H1 (cell line): ENCODE results near the gene LRP1-AS. TPM values are rescaled to one million over a fixed set of nuclear protein-coding genes. Genes with fewer than 3 reads are reported as not detected.

Experiments
- CTCF ChIA-PET: fragments of 300-600 bp; sonication (Branson Sonifier 250); formaldehyde crosslinking; loops from one replicate; lab custom pipeline; 2021; ENCODE audit not compliant: partially characterized antibody; lab: Charles Lee
- POLR2A ChIA-PET: fragments of 300-600 bp; sonication (Branson Sonifier 250); formaldehyde crosslinking; loops from one replicate; lab custom pipeline; 2021; ENCODE audit warnings: inconsistent platforms; ENCODE audit not compliant: partially characterized antibody; lab: Charles Lee
- DNase-seq, 2 experiments: peaks; one replicate each; pipeline versions ENCODE4 v3.0.0 to v3.0.0-alpha.2; 2010 to 2022; ENCODE audit warnings: low spot score in 2 of 2, low read depth in 1 of 2, mixed read lengths in 1 of 2
- FAIRE-seq: peaks from 2 replicates; lab custom pipeline; 2011; peaks lifted over from hg19 to GRCh38; lab: Jason Lieb, UNC
- H2AFZ ChIP-seq: 2 replicates; pipeline ENCODE4 v1.8.1; 2012; ENCODE audit warnings: low read length, inconsistent platforms
- H2AK5ac ChIP-seq: 2 replicates; pipeline ENCODE4 v1.6.1; 2013; ENCODE audit warnings: low read depth, low read length
- H2BK120ac ChIP-seq: replicated peaks from 2 replicates; pipeline ENCODE3; 2013; ENCODE audit warnings: low read depth, low read length, inconsistent platforms
- H2BK12ac ChIP-seq: 2 replicates; pipeline ENCODE4 v1.6.1; 2013; ENCODE audit warnings: low read depth, low read length
- H2BK15ac ChIP-seq: 2 replicates; pipeline ENCODE4 v1.6.1; 2013; ENCODE audit warnings: low read length
- H2BK20ac ChIP-seq: 2 replicates; pipeline ENCODE4 v1.6.1; 2013; ENCODE audit warnings: low read length
- H2BK5ac ChIP-seq: 2 replicates; pipeline ENCODE4 v1.6.1; 2013; ENCODE audit warnings: low read depth, low read length
- H3K14ac ChIP-seq: 2 replicates; pipeline ENCODE4 v1.6.1; 2013; ENCODE audit warnings: inconsistent platforms; ENCODE audit not compliant: insufficient read length
- H3K18ac ChIP-seq: 2 replicates; pipeline ENCODE4 v1.6.1; 2013; ENCODE audit warnings: low read length; ENCODE audit errors: extremely low read depth
- H3K23ac ChIP-seq: 2 replicates; pipeline ENCODE4 v1.6.1; 2013; ENCODE audit warnings: inconsistent platforms; ENCODE audit not compliant: insufficient read length
- H3K23me2 ChIP-seq: 2 replicates; pipeline ENCODE4 v1.6.1; 2013; ENCODE audit warnings: low read depth, low read length
- H3K27ac ChIP-seq: 2 replicates; pipeline ENCODE4 v1.6.1; 2011; ENCODE audit warnings: low read depth, low read length, inconsistent platforms
- H3K27me3 ChIP-seq, 4 experiments: replicated peaks in 1 of 4; 1 replicate in 1 of 4; 2 replicates in 3 of 4; pipeline versions ENCODE4 v1.6.1 to v1.8.1; 2011 to 2013; ENCODE audit warnings: low read length in 3 of 4, mild to moderate bottlenecking in 3 of 4, inconsistent platforms in 2 of 4, mixed read lengths in 2 of 4, moderate library complexity in 1 of 4; ENCODE audit not compliant: control insufficient read depth in 3 of 4, insufficient read depth in 3 of 4; ENCODE audit errors: extremely low read depth in 1 of 4
- H3K36me3 ChIP-seq, 4 experiments: 2 replicates each; pipeline versions ENCODE4 v1.6.1 to v1.8.1; 2011 to 2013; ENCODE audit warnings: mild to moderate bottlenecking in 4 of 4, low read length in 3 of 4, moderate library complexity in 2 of 4, control low read depth in 1 of 4, inconsistent platforms in 1 of 4; ENCODE audit not compliant: insufficient read depth in 4 of 4, control insufficient read depth in 2 of 4
- H3K4ac ChIP-seq: replicated peaks from 2 replicates; pipeline ENCODE3; 2013; ENCODE audit warnings: low read length, low read depth, mixed read lengths, inconsistent platforms; ENCODE audit not compliant: insufficient read length
- H3K4me1 ChIP-seq, 4 experiments: replicated peaks in 1 of 4; 1 replicate in 1 of 4; 2 replicates in 3 of 4; pipeline versions ENCODE4 v1.6.1 to v1.8.1; 2011 to 2013; ENCODE audit warnings: low read length in 3 of 4, inconsistent platforms in 2 of 4, mixed read lengths in 1 of 4; ENCODE audit not compliant: insufficient read depth in 4 of 4, control insufficient read depth in 3 of 4
- H3K4me2 ChIP-seq, 2 experiments: 2 replicates each; pipeline versions ENCODE4 v1.6.1 to v1.8.1; 2011 to 2013; ENCODE audit warnings: low read depth in 2 of 2, low read length in 2 of 2, control low read depth in 1 of 2, inconsistent platforms in 1 of 2, mild to moderate bottlenecking in 1 of 2; ENCODE audit not compliant: insufficient read depth in 1 of 2
- H3K4me3 ChIP-seq, 4 experiments: fragments of 200-600, 300-600 bp in 1 of 4; sonication (generic), shearing (Covaris generic), sonication (Bioruptor Twin) in 1 of 4; 2 replicates each; pipeline versions ENCODE4 v1.5.1 to v1.8.1; 2011 to 2016; ENCODE audit warnings: low read length in 4 of 4, low read depth in 3 of 4, control low read depth in 2 of 4, inconsistent platforms in 2 of 4, mild to moderate bottlenecking in 2 of 4, mixed read lengths in 1 of 4, moderate library complexity in 1 of 4; ENCODE audit not compliant: insufficient read depth in 2 of 4; ENCODE audit errors: extremely low read depth in 1 of 4
- H3K56ac ChIP-seq: replicated peaks from 2 replicates; pipeline ENCODE3; 2013; ENCODE audit warnings: low read depth, mild to moderate bottlenecking, mixed read lengths, low read length, inconsistent platforms; ENCODE audit not compliant: insufficient read length
- H3K79me1 ChIP-seq: 2 replicates; pipeline ENCODE4 v1.6.1; 2013; ENCODE audit warnings: low read depth, low read length, control low read depth
- H3K79me2 ChIP-seq, 2 experiments: 2 replicates each; pipeline versions ENCODE4 v1.6.1 to v1.8.1; 2012 to 2013; ENCODE audit warnings: low read length in 2 of 2, mild to moderate bottlenecking in 2 of 2, inconsistent platforms in 1 of 2; ENCODE audit not compliant: insufficient read depth in 2 of 2, control insufficient read depth in 1 of 2
- H3K9ac ChIP-seq, 4 experiments: replicated peaks in 1 of 4; 1 replicate in 1 of 4; 2 replicates in 3 of 4; pipeline versions ENCODE4 v1.6.1 to v1.8.1; 2011 to 2013; ENCODE audit warnings: low read depth in 3 of 4, low read length in 3 of 4, control low read depth in 2 of 4, mild to moderate bottlenecking in 2 of 4, moderate library complexity in 2 of 4, inconsistent platforms in 1 of 4; ENCODE audit errors: extremely low read depth in 1 of 4
- H3K9me3 ChIP-seq, 2 experiments: 2 replicates each; pipeline versions ENCODE4 v1.6.1 to v1.8.1; 2012 to 2013; ENCODE audit warnings: mild to moderate bottlenecking in 2 of 2, moderate library complexity in 2 of 2, control low read depth in 1 of 2, inconsistent platforms in 1 of 2, low read depth in 1 of 2, low read length in 1 of 2, mixed read lengths in 1 of 2; ENCODE audit not compliant: insufficient read depth in 2 of 2
- H4K20me1 ChIP-seq, 2 experiments: replicated peaks in 1 of 2; 2 replicates each; pipeline versions ENCODE3 to v1.8.1; 2011 to 2013; ENCODE audit warnings: inconsistent platforms in 2 of 2, low read length in 2 of 2, mild to moderate bottlenecking in 1 of 2; ENCODE audit not compliant: insufficient read depth in 2 of 2, control insufficient read depth in 1 of 2
- H4K5ac ChIP-seq: 2 replicates; pipeline ENCODE4 v1.6.1; 2013; ENCODE audit warnings: low read length, low read depth, mixed read lengths, inconsistent platforms; ENCODE audit not compliant: insufficient read length
- H4K8ac ChIP-seq: 2 replicates; pipeline ENCODE4 v1.8.0; 2013; ENCODE audit warnings: mild to moderate bottlenecking, moderate library complexity, low read length, inconsistent platforms; ENCODE audit not compliant: insufficient read depth; ENCODE audit errors: extremely low read depth
- H4K91ac ChIP-seq: replicated peaks from 2 replicates; pipeline ENCODE3; 2013; ENCODE audit warnings: low read length, mixed read lengths, inconsistent platforms; ENCODE audit not compliant: insufficient read length
- ASH2L ChIP-seq: fragments of 200-600, 300-600 bp; sonication (generic); IDR thresholded peaks from one replicate; pipeline ENCODE4 v1.7.1; 2017; ENCODE audit warnings: low read length
- CBX5 ChIP-seq: fragments of 300-800, 300-1000 bp; sonication (generic); IDR thresholded peaks from 2 replicates; pipeline ENCODE4 v1.7.1; 2016; ENCODE audit warnings: antibody characterized with exemption, low read length, low read depth
- EGR1 ChIP-seq: IDR thresholded peaks from 2 replicates; pipeline ENCODE4 v1.6.1; 2011; ENCODE audit warnings: low read depth, low read length, borderline replicate concordance
- KDM5A ChIP-seq: fragments of 200-600 bp; IDR thresholded peaks from 2 replicates; pipeline ENCODE4 v1.7.1; 2012; ENCODE audit warnings: mild to moderate bottlenecking, low read length, inconsistent platforms, mixed read lengths
- POLR2A ChIP-seq, 2 experiments: IDR thresholded peaks; 1 replicate in 1 of 2; 2 replicates in 1 of 2; pipeline ENCODE4 v1.6.1; 2011; ENCODE audit warnings: low read depth in 2 of 2, low read length in 2 of 2, mild to moderate bottlenecking in 2 of 2; ENCODE audit errors: control extremely low read depth in 1 of 2
- RNF2 ChIP-seq: fragments of 200-900, 300-1000 bp; sonication (generic); IDR thresholded peaks from 2 replicates; pipeline ENCODE4 v1.7.1; 2016; ENCODE audit warnings: borderline replicate concordance, low read depth, mild to moderate bottlenecking, antibody characterized with exemption, low read length; ENCODE audit not compliant: poor library complexity, severe bottlenecking; ENCODE audit errors: missing control alignments
- RXRA ChIP-seq: IDR thresholded peaks from 2 replicates; pipeline ENCODE4 v1.6.1; 2011; ENCODE audit warnings: low read depth, mild to moderate bottlenecking, low read length, moderate library complexity; ENCODE audit not compliant: insufficient read depth
- SP1 ChIP-seq: IDR thresholded peaks from 2 replicates; pipeline ENCODE4 v1.6.1; 2011; ENCODE audit warnings: low read depth, low read length
- SP2 ChIP-seq: IDR thresholded peaks from 2 replicates; pipeline ENCODE4 v1.6.1; 2012; ENCODE audit warnings: mild to moderate bottlenecking, low read length, inconsistent platforms
- SRF ChIP-seq: IDR thresholded peaks from 2 replicates; pipeline ENCODE4 v1.6.1; 2011; ENCODE audit warnings: mild to moderate bottlenecking, low read depth, low read length, moderate library complexity
- TBP ChIP-seq: IDR thresholded peaks from 2 replicates; pipeline ENCODE4 v1.6.1; 2011; ENCODE audit warnings: low read depth, low read length, improper control_type of control experiment
- YY1 ChIP-seq: IDR thresholded peaks from 2 replicates; pipeline ENCODE4 v1.6.1; 2011; ENCODE audit warnings: low read depth, mild to moderate bottlenecking, low read length
- WGBS, 2 experiments: shearing (Covaris generic) in 1 of 2; methylation state at CpG; one replicate each; pipeline versions ENCODE4 v1.1.6 to v1.1.7; 2013 to 2015; ENCODE audit warnings: low lambda C conversion rate in 2 of 2, mixed read lengths in 2 of 2, inconsistent platforms in 1 of 2, low coverage in 1 of 2, missing lambda C conversion rate in 1 of 2; ENCODE audit not compliant: insufficient replicate concordance in 2 of 2, insufficient coverage in 1 of 2, insufficient read length in 1 of 2; ENCODE audit errors: extremely low coverage in 1 of 2, missing lambda C conversion rate in 1 of 2; 5-methylcytosine and 5-hydroxymethylcytosine counted together
- polyA plus RNA-seq, 7 experiments: library from polyadenylated mRNA; depleted of rRNA in 3 of 7; stranded (reverse) in 5 of 7; unstranded in 2 of 7; fragments of >200 nt in 5 of 7; fragments of 200-250 nt in 2 of 7; gene quantifications; 1 replicate in 5 of 7; 2 replicates in 1 of 7; 4 replicates in 1 of 7; pipeline versions ENCODE4 v1.2.1 to v1.2.3, GENCODE V29; 2011 to 2013; ENCODE audit warnings: missing spikeins in 2 of 7, mixed read lengths in 2 of 7
- total RNA-seq: library from RNA; stranded (reverse); fragmentation: NEBNext Ultra II Directional; extraction: Animal tissue kit (Norgen Biotek cat#: 25700); gene quantifications from 2 replicates; pipeline ENCODE4 v1.2.1, GENCODE V29; 2021
- TF ChIP-seq, protein P1 (sequence below): IDR thresholded peaks from 2 replicates; pipeline ENCODE4 v1.6.1; 2012; ENCODE audit warnings: inconsistent platforms

Gene LRP1-AS
- total and polyA plus RNA-seq, 2 of the 8 experiments (the other 6 are each of a cell fraction or from before 2014, with no cell fraction given) = not detected

- Histone ChIP-seq H3K4me2 (no peak overlapping the region), H3K27me3 (no peaks in the 10 kb centered on the region), H3K9me3 (no peaks in the 10 kb centered on the region), H4K8ac (no peak overlapping the region), H4K5ac (no peak overlapping the region), H3K18ac (no peak overlapping the region), H2AFZ (no peak overlapping the region), H2BK5ac (no peak overlapping the region), H3K14ac (no peak overlapping the region), H3K36me3 (peaks cover 23 to 58% (median 46%) of the 10 kb centered on the region in 4 experiments), H2BK120ac (no peak overlapping the region), H3K4me3 (no peak overlapping the region), H3K79me1 (no peaks in the 10 kb centered on the region; the same call in 1 of the 2 replicates), H2BK12ac (no peak overlapping the region), H2AK5ac (no peak overlapping the region), H3K27ac (no peak overlapping the region), H4K20me1 (peaks cover 4 to 11% of the 10 kb centered on the region in 2 experiments), H4K91ac (no peak overlapping the region), H2BK20ac (no peak overlapping the region), H3K9ac (no peak overlapping the region), H3K4me1 (no peaks in the 10 kb centered on the region), H2BK15ac (no peak overlapping the region), H3K23ac (no peak overlapping the region), H3K4ac (no peak overlapping the region), H3K56ac (no peak overlapping the region), H3K79me2 (no peaks in the 10 kb centered on the region), H3K23me2 (no peaks in the 10 kb centered on the region; the same call in 1 of the 2 replicates)
- TF ChIP-seq POLR2A (IDR thresholded peaks at IDR 0.05; ENCODE audit: control extremely low read depth in 1 of 2, low read depth in 2 of 2, low read length in 2 of 2) = no peak
- no peak for TF ChIP-seq SRF
- TF ChIP-seq EGR1 = no peak
- TF ChIP-seq YY1 = no peak
- no peak for TF ChIP-seq KDM5A
- no peak for TF ChIP-seq SP2
- no peak for TF ChIP-seq CBX5
- TF ChIP-seq ASH2L = no peak
- TF ChIP-seq, protein P1, sequence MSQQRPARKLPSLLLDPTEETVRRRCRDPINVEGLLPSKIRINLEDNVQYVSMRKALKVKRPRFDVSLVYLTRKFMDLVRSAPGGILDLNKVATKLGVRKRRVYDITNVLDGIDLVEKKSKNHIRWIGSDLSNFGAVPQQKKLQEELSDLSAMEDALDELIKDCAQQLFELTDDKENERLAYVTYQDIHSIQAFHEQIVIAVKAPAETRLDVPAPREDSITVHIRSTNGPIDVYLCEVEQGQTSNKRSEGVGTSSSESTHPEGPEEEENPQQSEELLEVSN = no peak
- no peak for TF ChIP-seq TBP
- TF ChIP-seq RNF2 = no peak
- no peak for TF ChIP-seq SP1
- TF ChIP-seq RXRA = no peak
- CTCF ChIA-PET = interaction anchor here (0.7 to 21.9 kb wide), 5 partner anchors 14 to 114 kb away, joined by 3 to 389 read pairs (median 150); partner anchors contain the start of gene LRP1
- FAIRE-seq (no peak), DNase-seq (no peak)
- POLR2A ChIA-PET = interaction anchor here (0.9 to 9.9 kb wide), 7 partner anchors 10 to 326 kb away, joined by 3 to 91 read pairs (median 4); no protein-coding TSS in a partner anchor
- WGBS, 2 experiments = 92% methylated on average over 4 of the region's 4 CpGs; no CpG with 5 or more reads in 1 of the 2 experiments
Measured at GRCh38 chr12:57170927-57171326, 23.5 kb upstream of the LRP1-AS start.
